ENCODE data around the gene FERD3L. TPM values are rescaled to one million over a fixed set of nuclear protein-coding genes. Genes with fewer than 3 reads are reported as not detected.

FERD3L gene
- total RNA-seq, 1 donor from 2014 or later: not detected

DNA sequence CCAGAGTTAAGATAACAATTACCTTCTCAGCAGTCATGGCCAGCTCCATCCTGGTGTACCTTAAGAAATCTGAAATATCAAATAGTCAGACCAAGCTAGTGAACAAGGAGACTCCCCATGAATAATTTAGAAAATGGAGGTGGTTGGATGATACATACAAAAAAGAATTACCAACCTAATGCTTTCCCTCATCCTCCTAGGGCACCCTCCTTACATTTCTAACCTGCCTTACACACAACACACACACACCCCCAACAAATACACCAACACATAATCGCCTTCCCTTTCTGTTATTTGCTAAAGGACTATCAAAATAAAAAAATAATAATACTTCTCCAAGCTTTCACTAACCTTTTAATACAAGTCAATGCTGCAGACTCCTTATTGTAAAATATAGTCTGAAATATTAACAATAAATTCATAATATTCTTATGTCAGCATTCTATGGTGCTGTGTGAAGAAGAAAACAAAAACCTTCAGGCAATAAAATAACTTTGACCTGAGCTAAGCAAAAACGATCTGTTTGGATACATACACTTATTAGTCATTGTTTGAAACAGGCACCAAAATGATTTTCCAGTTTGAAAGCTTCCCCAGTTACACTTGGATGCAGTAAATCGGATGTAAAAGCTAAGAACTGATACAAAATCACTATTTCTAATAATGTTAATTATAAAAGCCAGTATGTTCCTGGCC is 31.2 kb downstream of the FERD3L start:
- no peak overlapping the region for H3K4me3 Mint-ChIP-seq (ENCODE audit: low read depth)
- intact Hi-C loops (cut with micrococcal nuclease): loop anchor here (5.0 to 10.0 kb wide), 2 partner anchors 661 to 1673 kb away; partner anchors contain the start of genes SP8 and TMEM196
- H3K27ac Mint-ChIP-seq: no peak overlapping the region
- peaks cover 73% of the 10 kb centered on the region for H3K27me3 Mint-ChIP-seq (ENCODE audit: low read depth)
- H3K9me3 Mint-ChIP-seq: no peaks in the 10 kb centered on the region
- DNase-seq (ENCODE audit: low spot score): no peak
- H3K4me1 Mint-ChIP-seq (ENCODE audit: low read depth): peaks cover 3% of the 10 kb centered on the region
- no peaks in the 10 kb centered on the region for H3K36me3 Mint-ChIP-seq (ENCODE audit: low read depth)

DNA sequence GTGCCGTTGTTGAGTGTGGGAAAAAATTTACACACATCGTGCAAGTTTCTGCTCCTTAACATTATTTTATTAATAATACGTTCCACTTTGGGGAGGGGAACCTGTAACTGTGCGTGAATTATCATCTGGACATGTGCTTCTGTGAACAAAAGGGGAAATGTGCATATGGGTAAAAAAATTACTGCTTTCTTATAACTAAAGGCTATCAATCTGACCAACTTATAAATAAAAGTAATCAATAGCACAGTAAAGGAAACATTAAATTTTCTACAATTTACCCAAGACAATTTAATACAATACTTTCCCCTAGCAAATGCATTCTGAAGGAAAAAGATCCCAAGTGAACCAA is 32.2 kb downstream of the FERD3L start:
- Mint-ChIP-seq H3K4me3 (ENCODE audit: low read depth) (no peak overlapping the region), H3K4me1 (ENCODE audit: low read depth) (peaks cover 3% of the 10 kb centered on the region), H3K9me3 (no peaks in the 10 kb centered on the region), H3K36me3 (ENCODE audit: low read depth) (no peaks in the 10 kb centered on the region), H3K27me3 (ENCODE audit: low read depth) (peaks cover 74% of the 10 kb centered on the region), H3K27ac (no peak overlapping the region)
- intact Hi-C loops (cut with micrococcal nuclease): loop anchor here (5.0 to 10.0 kb wide), 2 partner anchors 662 to 1674 kb away; partner anchors contain the start of genes SP8 and TMEM196
- DNase-seq (ENCODE audit: low spot score): no peak

- Mint-ChIP-seq H3K4me1 (ENCODE audit: low read depth) (peaks cover 3% of the 10 kb centered on the region), H3K9me3 (no peaks in the 10 kb centered on the region), H3K36me3 (ENCODE audit: low read depth) (no peaks in the 10 kb centered on the region), H3K4me3 (ENCODE audit: low read depth) (no peak overlapping the region), H3K27ac (no peak overlapping the region), H3K27me3 (ENCODE audit: low read depth) (peaks cover 78% of the 10 kb centered on the region)
- DNase-seq (ENCODE audit: low spot score): no peak
- intact Hi-C loops (cut with micrococcal nuclease): loop anchor here (5.0 to 10.0 kb wide), 2 partner anchors 662 to 1675 kb away; partner anchors contain the start of genes SP8 and TMEM196
Measured at GRCh38 chr7:19112274-19113001, 32.8 kb downstream of the FERD3L start.

DNA sequence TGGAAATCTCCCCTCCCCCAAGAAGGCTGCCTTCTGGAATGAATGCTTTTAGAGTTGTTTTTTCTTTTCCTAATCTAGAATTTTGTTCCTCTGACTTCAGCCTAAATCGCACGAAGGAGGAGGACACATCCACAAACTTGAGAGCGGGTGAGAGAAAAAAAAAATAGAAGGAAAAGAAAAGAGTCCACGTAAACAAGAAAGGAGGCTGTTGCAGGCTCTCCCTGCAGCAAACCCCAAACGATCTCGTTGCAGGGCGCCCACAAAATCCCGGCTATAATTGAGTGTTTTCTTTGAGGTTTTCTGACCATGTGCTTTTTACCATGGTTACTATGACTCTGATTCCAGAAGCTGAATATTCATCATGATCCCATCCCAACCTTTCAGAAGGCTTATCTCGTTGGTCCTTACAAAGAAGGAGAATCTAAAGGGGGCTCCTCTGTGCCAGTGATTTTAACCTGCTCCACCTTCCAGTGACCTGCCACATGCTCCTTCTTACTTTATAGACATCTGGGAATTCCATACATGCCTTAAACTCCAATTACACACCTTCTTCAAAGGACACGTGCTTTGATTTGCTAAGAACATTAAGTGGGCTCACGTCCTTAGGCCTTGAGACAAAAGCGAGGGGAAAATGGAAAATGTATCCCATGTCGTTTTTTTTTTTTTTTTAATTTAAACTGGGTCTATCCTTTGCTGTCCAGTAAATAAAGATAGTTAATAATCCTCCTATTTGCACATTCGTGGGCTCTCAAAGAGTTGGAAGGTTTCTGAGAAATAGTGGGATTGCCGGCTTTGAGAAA is 33.5 kb downstream of the FERD3L start:
- Mint-ChIP-seq H3K36me3 (ENCODE audit: low read depth) (no peaks in the 10 kb centered on the region), H3K27me3 (ENCODE audit: low read depth) (peaks cover 84% of the 10 kb centered on the region), H3K27ac (no peak overlapping the region), H3K4me1 (ENCODE audit: low read depth) (peaks cover 3% of the 10 kb centered on the region), H3K9me3 (no peaks in the 10 kb centered on the region), H3K4me3 (ENCODE audit: low read depth) (no peak overlapping the region)
- no peak for DNase-seq (ENCODE audit: low spot score)
- intact Hi-C loops (cut with micrococcal nuclease): loop anchor here (2.0 to 10.0 kb wide), 3 partner anchors 33 to 1676 kb away; partner anchors contain the start of genes FERD3L, SP8 and TMEM196

DNA sequence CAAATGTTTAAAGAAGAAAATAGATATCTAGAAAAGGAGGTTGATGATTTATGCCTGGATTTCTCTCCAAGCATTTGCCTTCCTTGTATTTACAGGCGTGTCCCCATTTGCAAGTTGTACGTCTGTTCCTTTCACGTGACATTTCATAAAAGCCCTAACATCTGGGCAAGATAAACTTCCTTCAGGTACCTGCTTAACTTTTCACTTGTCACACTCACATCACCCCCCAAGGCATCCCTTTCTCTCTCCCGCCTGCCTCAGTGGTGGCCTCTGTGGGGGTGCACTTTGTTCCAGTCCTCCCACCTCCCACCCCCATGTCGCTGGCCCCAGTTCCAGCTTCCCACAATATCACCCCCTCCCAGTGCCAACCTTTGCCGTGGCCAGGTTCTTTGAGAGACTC is 34.4 kb downstream of the FERD3L start:
- Mint-ChIP-seq H3K4me3 (ENCODE audit: low read depth) (no peak overlapping the region), H3K27me3 (ENCODE audit: low read depth) (peaks cover 89% of the 10 kb centered on the region), H3K36me3 (ENCODE audit: low read depth) (no peaks in the 10 kb centered on the region), H3K27ac (no peak overlapping the region), H3K4me1 (ENCODE audit: low read depth) (no peaks in the 10 kb centered on the region), H3K9me3 (no peaks in the 10 kb centered on the region)
- intact Hi-C loops (cut with micrococcal nuclease): loop anchor here (1.0 to 10.0 kb wide), 4 partner anchors 8 to 1677 kb away; partner anchors contain the start of genes FERD3L, SP8 and TMEM196
- no peak for DNase-seq (ENCODE audit: low spot score)

- peaks cover 95% of the 10 kb centered on the region for H3K27me3 Mint-ChIP-seq (ENCODE audit: low read depth)
- no peaks in the 10 kb centered on the region for H3K9me3 Mint-ChIP-seq
- DNase-seq (ENCODE audit: low spot score): no peak
- no peak overlapping the region for H3K27ac Mint-ChIP-seq
- intact Hi-C loops (cut with micrococcal nuclease): loop anchor here (1.0 to 10.0 kb wide), 4 partner anchors 8 to 1677 kb away; partner anchors contain the start of genes FERD3L, SP8 and TMEM196
- H3K4me1 Mint-ChIP-seq (ENCODE audit: low read depth): no peaks in the 10 kb centered on the region
- no peaks in the 10 kb centered on the region for H3K36me3 Mint-ChIP-seq (ENCODE audit: low read depth)
- no peak overlapping the region for H3K4me3 Mint-ChIP-seq (ENCODE audit: low read depth)
Measured at GRCh38 chr7:19110026-19110730, 35.0 kb downstream of the FERD3L start.

GRCh38 chr7:19109000-19109946 is 35.9 kb downstream of the FERD3L start:
- H3K9me3 Mint-ChIP-seq: no peaks in the 10 kb centered on the region
- H3K4me1 Mint-ChIP-seq (ENCODE audit: low read depth): no peaks in the 10 kb centered on the region
- no peak overlapping the region for H3K27ac Mint-ChIP-seq
- H3K36me3 Mint-ChIP-seq (ENCODE audit: low read depth): no peaks in the 10 kb centered on the region
- no peak for DNase-seq (ENCODE audit: low spot score)
- intact Hi-C loops (cut with micrococcal nuclease): no loop called here
- peaks cover 95% of the 10 kb centered on the region for H3K27me3 Mint-ChIP-seq (ENCODE audit: low read depth)
- H3K4me3 Mint-ChIP-seq (ENCODE audit: low read depth): no peak overlapping the region

DNA sequence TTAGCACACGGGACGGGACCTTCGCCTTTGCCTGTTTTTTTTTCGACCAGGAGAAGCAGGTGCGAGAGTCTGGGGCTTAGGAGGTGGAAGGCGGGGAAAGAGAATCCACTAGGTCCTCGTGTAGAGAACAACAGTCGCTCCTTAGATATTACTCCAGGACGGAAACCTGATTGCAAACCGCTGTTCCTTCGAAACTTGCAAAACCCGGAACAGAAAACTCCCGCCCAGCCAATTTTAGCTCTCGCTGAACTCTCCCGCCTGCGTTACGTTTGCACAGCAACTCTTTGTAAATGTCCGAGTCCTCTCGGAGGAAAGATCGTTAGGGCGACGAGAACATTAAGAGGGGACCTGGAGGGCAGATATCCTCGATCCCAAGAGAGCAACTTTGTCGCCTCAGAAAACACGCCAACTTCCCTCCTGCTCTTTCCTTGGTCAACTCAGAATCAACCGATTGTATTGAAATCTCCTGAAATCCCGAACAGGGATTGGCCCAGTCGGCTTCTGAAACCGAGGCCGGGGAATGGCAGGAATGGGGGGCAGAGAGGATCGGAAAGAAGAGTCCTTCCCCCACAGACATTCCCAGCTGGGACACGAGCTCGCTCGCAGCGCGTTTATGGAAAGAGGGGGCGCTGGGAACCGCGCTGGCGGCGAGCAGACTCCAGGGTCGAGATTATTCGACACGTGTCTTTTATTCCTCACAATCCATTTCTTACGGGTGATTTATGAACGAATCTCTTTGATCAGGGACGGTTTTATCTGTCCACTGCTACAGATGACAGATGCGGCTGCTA is 37.7 kb downstream of the FERD3L start:
- H3K9me3 Mint-ChIP-seq: no peaks in the 10 kb centered on the region
- no peak overlapping the region for H3K4me3 Mint-ChIP-seq (ENCODE audit: low read depth)
- H3K4me1 Mint-ChIP-seq (ENCODE audit: low read depth): no peaks in the 10 kb centered on the region
- peaks cover 80% of the 10 kb centered on the region for H3K27me3 Mint-ChIP-seq (ENCODE audit: low read depth)
- intact Hi-C loops (cut with micrococcal nuclease): no loop called here
- DNase-seq (ENCODE audit: low spot score): no peak
- no peaks in the 10 kb centered on the region for H3K36me3 Mint-ChIP-seq (ENCODE audit: low read depth)
- no peak overlapping the region for H3K27ac Mint-ChIP-seq

DNA sequence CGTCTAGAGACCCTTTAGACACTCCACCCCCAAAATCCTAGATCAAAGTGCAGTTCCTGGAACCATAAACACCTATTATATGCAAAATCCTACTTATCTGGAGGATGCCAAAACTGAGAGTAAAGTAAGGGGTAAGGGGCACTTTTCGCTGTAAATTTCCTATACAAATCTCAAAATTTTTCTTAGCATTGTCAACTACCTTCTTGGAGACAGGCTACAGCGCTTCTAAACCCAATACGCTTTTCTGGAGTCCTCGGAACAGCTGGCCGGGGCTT is 38.2 kb downstream of the FERD3L start:
- no peaks in the 10 kb centered on the region for H3K9me3 Mint-ChIP-seq
- H3K36me3 Mint-ChIP-seq (ENCODE audit: low read depth): no peaks in the 10 kb centered on the region
- H3K4me3 Mint-ChIP-seq (ENCODE audit: low read depth): no peak overlapping the region
- intact Hi-C loops (cut with micrococcal nuclease): no loop called here
- no peak for DNase-seq (ENCODE audit: low spot score)
- H3K4me1 Mint-ChIP-seq (ENCODE audit: low read depth): no peaks in the 10 kb centered on the region
- H3K27ac Mint-ChIP-seq: no peak overlapping the region
- H3K27me3 Mint-ChIP-seq (ENCODE audit: low read depth): peaks cover 76% of the 10 kb centered on the region

GRCh38 chr7:19106241-19107080 is 38.8 kb downstream of the FERD3L start:
- no peak for DNase-seq (ENCODE audit: low spot score)
- H3K36me3 Mint-ChIP-seq (ENCODE audit: low read depth): no peaks in the 10 kb centered on the region
- no peaks in the 10 kb centered on the region for H3K9me3 Mint-ChIP-seq
- H3K27ac Mint-ChIP-seq: no peak overlapping the region
- no peaks in the 10 kb centered on the region for H3K4me1 Mint-ChIP-seq (ENCODE audit: low read depth)
- peaks cover 71% of the 10 kb centered on the region for H3K27me3 Mint-ChIP-seq (ENCODE audit: low read depth)
- intact Hi-C loops (cut with micrococcal nuclease): no loop called here
- H3K4me3 Mint-ChIP-seq (ENCODE audit: low read depth): no peak overlapping the region

Data from activated T-helper 2 cell treated with anti-CD3 and anti-CD28 coated beads, Interferon-gamma antibody, Interleukin-2, Interleukin-4, amounts not matched to agents 10 μg/mL and 5 μg/mL and 100 μg/mL, durations not matched to agents 14 hours and 24 hours and 36 hours (primary cell).